GM06990 (cell line): ENCODE data around the gene SUCLA2.

ENCODE experiments used
- DNase-seq: peaks from one replicate; pipeline ENCODE4 v3.0.0-alpha.2; 2011; ENCODE audit not compliant: insufficient read length; ENCODE audit errors: extremely low read depth
- H3K27me3 ChIP-seq: replicated peaks from 2 replicates; pipeline ENCODE4 v1.6.0; 2011; ENCODE audit warnings: low read length; ENCODE audit not compliant: control insufficient read depth, insufficient read depth
- H3K36me3 ChIP-seq: 2 replicates; pipeline ENCODE4 v1.5.1; 2011; ENCODE audit warnings: low read length; ENCODE audit not compliant: control insufficient read depth, insufficient read depth
- H3K4me3 ChIP-seq: replicated peaks from 2 replicates; pipeline ENCODE4 v1.5.1; 2011; ENCODE audit warnings: low read depth, mild to moderate bottlenecking, control low read depth, low read length
- CTCF ChIP-seq: IDR thresholded peaks from 2 replicates; pipeline ENCODE4 v1.5.1; 2011; ENCODE audit warnings: low read length, control low read depth, mild to moderate bottlenecking, inconsistent platforms; ENCODE audit not compliant: insufficient read depth, poor library complexity, severe bottlenecking

Gene SUCLA2

GRCh38 chr13:47901441-47901840 is 99.6 kb downstream of the SUCLA2 start:
- no peak for DNase-seq
- Histone ChIP-seq H3K4me3 (no peak overlapping the region), H3K36me3 (no peaks in the 10 kb centered on the region), H3K27me3 (no peaks in the 10 kb centered on the region)
- no peak for TF ChIP-seq CTCF

- H3K36me3 ChIP-seq: no peaks in the 10 kb centered on the region
- H3K27me3 ChIP-seq: no peaks in the 10 kb centered on the region
- no peak overlapping the region for H3K4me3 ChIP-seq
- no peak for TF ChIP-seq CTCF
- DNase-seq: no peak
Observed at GRCh38 chr13:47898080-47898479, 103.0 kb downstream of the SUCLA2 start.

- H3K4me3 ChIP-seq: no peak overlapping the region
- no peak for TF ChIP-seq CTCF
- H3K27me3 ChIP-seq: no peaks in the 10 kb centered on the region
- no peaks in the 10 kb centered on the region for H3K36me3 ChIP-seq
- no peak for DNase-seq
Observed at GRCh38 chr13:47897411-47898050, 103.5 kb downstream of the SUCLA2 start.

GRCh38 chr13:47896546-47896945 is 104.5 kb downstream of the SUCLA2 start:
- Histone ChIP-seq H3K27me3 (no peaks in the 10 kb centered on the region), H3K36me3 (no peaks in the 10 kb centered on the region), H3K4me3 (no peak overlapping the region)
- TF ChIP-seq CTCF: no peak
- DNase-seq: no peak

GRCh38 chr13:47896111-47896510 is 105.0 kb downstream of the SUCLA2 start:
- Histone ChIP-seq H3K36me3 (no peaks in the 10 kb centered on the region), H3K4me3 (no peak overlapping the region), H3K27me3 (no peaks in the 10 kb centered on the region)
- no peak for DNase-seq
- no peak for TF ChIP-seq CTCF

- H3K36me3 ChIP-seq: no peaks in the 10 kb centered on the region
- no peak for TF ChIP-seq CTCF
- no peak for DNase-seq
- H3K27me3 ChIP-seq: no peaks in the 10 kb centered on the region
- H3K4me3 ChIP-seq: no peak overlapping the region
Observed at GRCh38 chr13:47893527-47893926, 107.5 kb downstream of the SUCLA2 start.
